Fibroblast of skin of back (primary cell): ENCODE data around the gene UGT1A9.
"Not testable (repeated sequence)": the region's sequence is repeated elsewhere in the genome, so short reads cannot be mapped to it uniquely, and the experiment has no call there.

ENCODE experiments used
- DNase-seq: peaks from one replicate; pipeline ENCODE4 v3.0.0-alpha.2; 2013

The UGT1A9 gene

GRCh38 chr2:233681521-233682099 is 9.9 kb downstream of the UGT1A9 start, which contains the start of gene UGT1A7:
Gene UGT1A7 (plus strand): TSS chr2:233681901. CDS start chr2:233681938, 37 bp downstream.
- no peak for DNase-seq

DNA sequence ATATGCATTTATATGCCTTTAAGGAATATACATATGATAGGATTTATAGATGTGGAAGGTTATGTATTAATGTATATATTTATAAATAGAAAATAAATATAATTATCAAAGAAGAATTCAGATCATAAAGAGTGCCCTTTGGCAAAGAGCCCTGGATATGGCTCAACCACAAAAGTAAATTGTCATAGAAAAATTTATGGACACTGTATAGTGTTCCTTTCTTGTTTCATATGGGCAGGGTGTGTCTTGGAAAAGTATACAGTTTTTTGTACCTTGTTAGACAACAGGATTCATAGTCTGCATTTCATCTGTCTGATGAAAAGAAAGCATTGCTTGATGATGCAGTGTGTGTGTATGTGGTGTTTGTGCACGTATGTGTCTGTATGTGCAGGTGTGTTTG is 12.9 kb downstream of the UGT1A9 start:
- no peak for DNase-seq

DNA sequence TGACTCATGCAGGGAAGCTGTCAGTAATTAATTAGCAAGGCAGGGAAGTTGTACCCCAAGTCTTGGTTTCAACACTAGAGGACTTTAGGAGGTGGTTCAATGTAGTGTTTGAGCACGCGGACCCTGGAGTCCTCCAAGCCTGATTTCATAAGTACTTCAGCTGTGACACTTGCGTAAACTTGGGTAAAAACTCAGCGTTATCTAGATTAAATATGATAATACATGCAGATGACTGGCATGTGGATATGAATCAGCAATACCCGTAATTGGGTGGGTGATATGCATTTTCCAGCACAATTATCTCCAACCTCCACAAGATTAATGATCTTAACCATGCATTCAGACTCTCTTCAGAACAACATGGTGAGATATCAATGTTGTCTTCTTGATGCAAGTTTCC is 15.2 kb downstream of the UGT1A9 start:
- no peak for DNase-seq

GRCh38 chr2:233688341-233688740 is 16.6 kb downstream of the UGT1A9 start:
- DNase-seq = no peak

DNA sequence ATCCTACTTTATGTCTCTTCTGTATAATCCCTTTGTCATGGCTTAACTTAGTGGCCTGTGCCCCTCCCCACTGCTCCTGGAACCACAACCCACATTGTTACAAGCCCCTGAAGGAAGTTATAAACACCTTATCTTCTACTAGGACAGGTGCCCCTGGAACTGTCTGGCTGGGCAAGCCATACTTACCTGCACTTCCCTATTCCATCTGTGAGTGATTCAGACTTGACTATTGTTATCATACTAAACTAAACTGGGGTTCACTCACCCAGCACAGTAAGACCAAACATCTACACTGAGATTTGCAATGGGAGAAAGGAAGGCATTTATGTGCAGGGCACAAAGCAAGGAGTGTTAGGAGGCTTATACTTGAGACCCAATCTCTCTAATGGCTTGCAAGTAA is 17.3 kb downstream of the UGT1A9 start:
- DNase-seq = no peak

DNA sequence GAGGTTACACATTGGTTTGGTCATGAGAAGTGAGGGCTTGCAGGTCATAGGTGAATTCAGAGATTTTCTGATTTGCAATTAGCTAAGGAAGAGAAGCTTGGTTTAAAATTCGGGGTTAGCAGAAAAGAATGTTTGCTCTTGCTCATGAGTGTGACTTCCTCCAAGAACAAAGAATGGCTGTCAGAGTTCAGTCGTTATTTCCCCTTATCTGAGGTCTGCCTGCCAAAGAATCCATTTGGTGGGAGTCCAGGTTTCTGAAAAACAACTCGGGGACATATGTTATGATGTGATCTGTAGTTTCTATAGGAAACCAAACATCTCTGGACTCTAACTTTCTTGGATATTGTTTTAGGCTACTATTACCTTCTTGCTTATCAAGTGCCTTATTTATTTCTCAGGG is 17.8 kb downstream of the UGT1A9 start:
- DNase-seq = no peak

- no peak for DNase-seq
Observed at GRCh38 chr2:233690444-233690843, 18.7 kb downstream of the UGT1A9 start.

GRCh38 chr2:233691443-233692433 is 20.0 kb downstream of the UGT1A9 start:
- DNase-seq = no peak

GRCh38 chr2:233692648-233693047 is 20.9 kb downstream of the UGT1A9 start, which contains the start of gene UGT1A6:
Gene UGT1A6 (plus strand): TSS chr2:233692890. CDS start chr2:233693005, 115 bp downstream.
- no peak for DNase-seq

GRCh38 chr2:233693963-233694362 is 22.3 kb downstream of the UGT1A9 start:
- no peak for DNase-seq

DNA sequence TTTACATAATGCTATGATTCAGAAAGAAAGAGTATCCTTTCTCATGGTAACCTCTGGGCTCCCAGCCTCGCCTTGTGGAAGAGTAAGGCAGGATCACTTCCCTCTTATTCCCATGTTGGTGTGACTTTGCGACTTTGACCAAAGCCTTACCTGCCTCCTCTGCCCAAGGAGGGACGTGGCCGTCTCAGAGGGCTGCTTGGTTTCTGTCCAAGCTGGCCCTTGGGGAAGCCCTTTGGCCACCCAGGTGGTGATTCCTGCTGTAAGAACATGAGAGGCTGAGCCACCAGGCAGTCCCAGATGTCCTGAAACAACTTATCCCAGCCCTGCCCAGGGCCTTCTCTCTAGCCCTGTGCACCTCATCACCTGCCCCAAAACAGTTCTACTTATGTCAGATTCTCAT is 27.0 kb downstream of the UGT1A9 start:
- no peak for DNase-seq

- DNase-seq = no peak
Observed at GRCh38 chr2:233699424-233700027, 27.8 kb downstream of the UGT1A9 start.

- peak; percentile 7 for DNase-seq
Observed at GRCh38 chr2:233700028-233700635, 28.4 kb downstream of the UGT1A9 start.

- not testable (repeated sequence) for DNase-seq
Observed at GRCh38 chr2:233700842-233701241, 29.1 kb downstream of the UGT1A9 start.

GRCh38 chr2:233702238-233702637 is 30.5 kb downstream of the UGT1A9 start:
- no peak for DNase-seq

DNA sequence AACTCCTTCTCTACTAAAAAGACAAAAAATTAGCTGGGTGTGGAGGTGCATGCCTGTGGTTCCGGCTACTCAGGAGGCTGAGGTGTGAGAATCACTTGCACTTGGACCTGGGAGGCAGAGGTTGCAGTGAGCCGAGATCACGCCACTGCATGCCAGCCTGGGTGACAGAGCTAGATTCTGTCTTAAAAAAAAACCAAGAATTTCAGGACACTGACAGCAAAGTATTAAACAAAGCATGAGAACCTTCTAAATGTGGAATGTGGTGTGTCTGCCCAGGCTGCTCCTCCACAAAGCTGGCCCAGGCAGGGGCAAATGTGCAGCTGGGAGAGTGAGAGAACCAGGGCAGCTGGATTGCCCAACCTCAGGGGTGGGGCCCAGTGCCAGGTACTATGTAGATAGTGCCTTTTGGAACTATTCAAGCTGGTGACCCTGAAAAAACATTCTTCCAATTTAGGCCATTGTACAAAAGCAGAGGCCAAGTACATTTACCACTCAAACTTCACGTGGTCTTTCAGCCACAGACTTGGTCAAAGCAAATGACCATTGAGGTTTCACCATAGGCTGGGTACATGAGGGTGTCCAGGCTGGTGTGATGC is 34.3 kb downstream of the UGT1A9 start:
- no peak for DNase-seq

DNA sequence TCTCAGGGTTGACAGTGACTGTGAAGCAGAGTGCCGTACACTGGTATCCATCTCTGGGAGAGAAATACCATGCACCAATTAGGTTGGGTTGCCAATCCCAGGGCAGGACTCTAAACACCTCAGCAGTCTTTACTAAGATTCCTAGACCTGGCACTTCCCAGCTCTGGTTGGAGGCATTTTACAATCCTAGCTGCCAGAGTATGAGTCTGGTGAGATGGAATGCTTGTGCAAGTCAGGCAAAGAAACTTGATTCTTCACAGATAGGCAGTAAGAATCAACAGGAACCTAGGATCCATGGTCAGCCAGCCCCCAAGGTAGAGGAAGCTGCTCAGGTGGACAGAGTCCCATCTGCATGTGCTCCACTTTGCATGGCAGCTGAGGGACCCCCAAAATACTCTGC is 35.0 kb downstream of the UGT1A9 start:
- no peak for DNase-seq

- DNase-seq = no peak
Observed at GRCh38 chr2:233707940-233708644, 36.4 kb downstream of the UGT1A9 start.

GRCh38 chr2:233708942-233709341 is 37.2 kb downstream of the UGT1A9 start:
- no peak for DNase-seq

GRCh38 chr2:233711312-233712008 is 39.8 kb downstream of the UGT1A9 start:
- peak; percentile 73 for DNase-seq

GRCh38 chr2:233712611-233713261 is 41.0 kb downstream of the UGT1A9 start, which contains the start of gene UGT1A5:
Gene UGT1A5 (plus strand): TSS chr2:233712907. CDS start chr2:233712992, 85 bp downstream.
- no peak for DNase-seq
